Left hindlimb (tissue), 1 donor: ENCODE results near the gene DOP1A.
"Not testable (repeated sequence)": the region's sequence is repeated elsewhere in the genome, so short reads cannot be mapped to it uniquely, and the experiment has no call there.

ENCODE experiments used
- DNase-seq: peaks from one replicate; pipeline ENCODE4 v3.0.0-alpha.2; 2018

Gene DOP1A

GRCh38 chr6:83153883-83154521, 86.5 kb downstream of the DOP1A start:
- no peak for DNase-seq

DNA sequence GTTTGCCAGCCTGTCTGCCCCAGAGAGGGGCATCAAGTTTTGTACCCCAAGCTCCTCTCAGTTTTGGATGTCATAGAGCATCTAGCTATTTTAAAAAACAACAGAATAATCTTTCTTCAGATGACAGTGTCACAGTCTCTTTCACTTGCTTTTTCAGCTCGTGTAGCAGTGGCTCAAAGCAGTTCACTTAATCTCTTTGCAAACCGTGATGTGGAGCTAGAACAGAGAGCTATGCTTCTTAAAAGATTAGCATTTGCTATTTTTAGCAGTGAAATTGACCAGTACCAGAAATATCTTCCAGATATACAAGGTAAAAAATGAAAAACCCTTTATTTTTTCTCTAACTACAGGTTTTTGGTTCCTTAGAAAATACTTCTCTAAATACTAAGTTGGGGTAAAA, 88.3 kb downstream of the DOP1A start:
- DNase-seq, result no peak

- DNase-seq, result no peak
Measured at GRCh38 chr6:83160167-83160566, 92.7 kb downstream of the DOP1A start.

- no peak for DNase-seq
Measured at GRCh38 chr6:83167726-83168278, 100.3 kb downstream of the DOP1A start.

- no peak for DNase-seq
Measured at GRCh38 chr6:83168556-83168955, 101.1 kb downstream of the DOP1A start.

DNA sequence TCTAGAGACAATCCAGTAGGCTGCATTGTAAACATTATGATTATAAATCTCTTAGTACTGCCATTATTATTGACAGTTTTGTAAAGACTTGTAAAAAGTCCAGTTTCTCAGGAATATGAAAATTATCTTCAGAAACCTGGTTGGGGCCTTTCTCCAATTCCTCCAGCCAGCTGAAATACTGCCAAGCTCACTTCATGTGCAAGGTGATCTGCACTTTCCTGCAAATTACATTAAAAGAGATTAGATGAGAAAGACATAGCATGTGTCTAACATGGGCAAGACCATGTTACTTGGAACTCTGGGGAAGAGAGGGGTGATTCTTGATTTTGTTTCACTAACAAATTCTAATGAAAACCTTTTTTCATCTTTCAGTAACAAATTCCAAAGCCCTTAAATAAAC, 101.6 kb downstream of the DOP1A start:
- no peak for DNase-seq

DNA sequence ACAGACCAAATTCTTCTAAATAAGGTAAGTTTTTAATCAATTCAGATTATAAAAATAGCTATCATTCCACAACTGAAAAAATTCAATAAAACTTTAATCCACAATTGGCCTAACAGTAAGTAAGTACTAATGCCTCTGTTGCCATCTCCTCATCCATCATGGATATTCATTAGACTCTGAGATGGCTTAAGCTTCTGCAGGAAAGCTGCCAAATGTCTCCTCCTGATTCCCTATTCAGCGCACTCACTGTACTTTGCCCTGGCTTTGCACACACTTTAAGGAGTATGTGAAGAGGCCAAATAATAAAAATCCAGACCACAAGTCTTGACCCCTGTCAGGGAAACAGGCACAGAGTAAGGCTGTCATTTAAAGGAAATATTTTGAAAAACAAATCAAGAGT, 102.0 kb downstream of the DOP1A start:
- DNase-seq, result no peak

GRCh38 chr6:83176246-83176645, 108.8 kb downstream of the DOP1A start:
- DNase-seq, result no peak

GRCh38 chr6:83180426-83180950, 113.0 kb downstream of the DOP1A start:
- no peak for DNase-seq

DNA sequence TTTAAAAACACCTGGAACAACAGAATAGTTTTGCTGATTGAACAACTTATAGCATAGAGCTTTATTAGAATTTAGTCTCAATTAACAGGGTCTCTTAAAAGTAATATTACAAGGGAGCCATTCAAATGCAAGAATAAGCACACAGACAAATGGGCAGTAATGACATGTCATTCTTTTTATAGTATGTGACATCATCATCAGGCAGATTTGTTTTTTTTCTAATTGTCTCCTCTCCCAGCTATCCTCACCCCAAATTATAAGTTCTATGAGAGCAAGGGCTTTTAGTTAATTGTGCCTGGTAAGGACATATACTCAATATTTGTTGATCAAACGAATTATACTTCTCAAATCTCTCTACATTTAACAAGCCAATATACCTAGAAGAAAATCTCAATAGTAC, 114.6 kb downstream of the DOP1A start:
- no peak for DNase-seq

DNA sequence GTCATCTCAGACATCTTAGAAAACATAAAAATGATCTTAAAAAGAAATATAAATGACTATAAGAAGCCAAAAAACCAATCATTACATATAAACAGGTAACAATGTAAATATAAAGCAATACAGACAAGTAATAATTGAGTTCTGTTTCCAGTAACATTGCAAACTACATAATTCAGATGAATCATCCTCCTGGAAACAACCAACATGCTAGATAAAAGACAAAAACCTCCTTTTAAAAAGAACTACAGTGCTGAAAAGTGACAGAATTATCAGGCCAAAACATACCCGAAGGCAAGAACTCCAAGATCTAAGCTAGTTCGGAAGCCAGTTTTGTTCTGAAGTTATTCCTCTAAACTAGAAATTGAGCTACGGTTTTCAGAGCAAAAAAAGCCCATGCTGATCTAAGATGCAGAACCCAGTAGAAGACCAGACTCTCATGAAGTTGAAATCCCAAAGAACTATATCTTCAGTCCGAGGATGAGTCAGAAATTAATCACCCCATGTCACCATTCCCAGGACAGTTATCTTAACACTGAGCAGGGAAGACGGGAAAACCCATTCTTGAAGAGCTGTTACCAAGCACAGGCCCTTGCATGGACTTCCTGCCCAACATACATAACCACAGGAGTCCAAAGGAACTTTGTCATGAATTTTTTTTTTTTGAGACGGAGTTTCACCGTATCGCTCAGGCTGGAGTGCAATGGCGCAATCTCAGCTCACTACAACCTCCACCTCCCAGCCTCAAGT, 115.8 kb downstream of the DOP1A start:
- DNase-seq, result no peak

DNA sequence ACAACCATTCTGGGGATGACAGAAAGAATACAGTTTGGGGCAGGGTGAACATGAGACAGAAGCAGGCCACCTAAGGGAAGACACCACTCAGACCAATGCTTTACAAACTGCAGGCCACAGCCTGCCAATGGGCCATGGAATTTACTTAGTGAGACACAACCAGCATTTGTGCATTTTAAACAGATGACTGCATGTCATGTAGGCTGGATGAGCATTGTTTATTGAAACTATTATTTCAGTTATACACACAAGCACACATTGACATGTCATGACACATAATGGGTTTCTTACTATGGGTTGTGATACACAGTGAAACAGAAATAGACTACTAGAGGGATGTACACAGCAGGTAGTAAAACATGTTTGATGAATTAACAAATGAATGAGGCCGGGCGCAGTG, 117.6 kb downstream of the DOP1A start:
- DNase-seq, result no peak

GRCh38 chr6:83188501-83188900, 121.0 kb downstream of the DOP1A start:
- no peak for DNase-seq

- DNase-seq, result no peak
Measured at GRCh38 chr6:83190626-83191025, 123.2 kb downstream of the DOP1A start.

- not testable (repeated sequence) for DNase-seq
Measured at GRCh38 chr6:83191974-83192373, 124.5 kb downstream of the DOP1A start.

DNA sequence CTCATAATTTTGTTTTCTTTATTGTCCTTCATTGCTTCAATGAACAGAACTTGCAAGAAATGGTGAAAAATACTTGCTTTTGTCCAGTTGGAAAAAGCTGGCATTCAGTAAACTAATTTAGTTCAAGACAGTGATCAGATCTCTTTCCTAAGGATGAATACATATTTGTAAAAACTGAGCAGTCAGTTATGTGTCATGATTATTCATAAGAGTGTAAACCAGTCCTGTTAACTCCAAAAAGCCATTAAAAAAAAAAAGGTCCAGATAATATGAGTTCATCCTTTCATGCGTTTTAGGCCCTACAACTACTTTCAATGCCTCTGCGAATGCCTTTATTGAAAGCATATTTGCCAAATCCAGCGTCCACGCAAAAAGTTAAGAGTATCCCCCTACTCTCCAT, 125.0 kb downstream of the DOP1A start:
- DNase-seq, result no peak

- DNase-seq, result peak; percentile 93
Measured at GRCh38 chr6:83192871-83193746, 125.6 kb downstream of the DOP1A start, which contains the start of the genes PGM3 and RWDD2A. TSS of gene PGM3 (minus strand) at chr6:83193265. CDS start at chr6:83191012, 2,253 bp downstream. TSS of gene RWDD2A (plus strand) at chr6:83193357. CDS start at chr6:83194452, 1,095 bp downstream.

GRCh38 chr6:83193747-83194566, 126.5 kb downstream of the DOP1A start:
- peak; percentile 68 for DNase-seq

- DNase-seq, result no peak
Measured at GRCh38 chr6:83198486-83199172, 131.2 kb downstream of the DOP1A start.

DNA sequence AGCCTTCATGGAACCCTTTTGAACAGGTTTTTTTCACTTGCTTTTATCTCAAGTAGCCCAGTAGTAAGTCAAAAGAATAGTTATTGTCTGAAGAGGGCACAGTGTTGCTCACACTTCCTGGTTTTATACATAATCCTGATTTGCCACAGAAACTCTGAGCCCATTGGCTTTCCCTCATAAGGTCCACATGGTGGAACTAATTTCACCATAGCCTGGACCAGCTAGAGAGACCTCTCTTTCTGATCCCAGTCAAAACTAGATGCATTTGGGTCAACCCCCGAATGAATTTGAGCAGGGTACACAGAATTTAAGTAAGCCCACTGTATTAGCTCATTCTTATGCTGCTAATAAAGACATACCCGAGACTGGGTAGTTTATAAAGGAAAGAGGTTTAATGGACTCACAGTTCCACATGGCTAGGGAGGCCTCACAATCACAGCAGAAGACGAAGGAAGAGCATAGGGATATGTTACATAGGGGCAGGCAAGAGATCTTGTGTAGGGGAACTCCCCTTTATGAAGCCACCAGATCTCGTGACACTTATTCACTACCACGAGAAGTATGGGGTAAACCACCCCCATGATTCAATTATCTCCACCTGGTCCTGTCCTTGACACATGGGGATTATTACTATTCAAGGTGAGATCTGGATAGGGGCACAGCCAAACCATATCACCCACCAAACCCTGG, 131.8 kb downstream of the DOP1A start:
- DNase-seq, result no peak

DNA sequence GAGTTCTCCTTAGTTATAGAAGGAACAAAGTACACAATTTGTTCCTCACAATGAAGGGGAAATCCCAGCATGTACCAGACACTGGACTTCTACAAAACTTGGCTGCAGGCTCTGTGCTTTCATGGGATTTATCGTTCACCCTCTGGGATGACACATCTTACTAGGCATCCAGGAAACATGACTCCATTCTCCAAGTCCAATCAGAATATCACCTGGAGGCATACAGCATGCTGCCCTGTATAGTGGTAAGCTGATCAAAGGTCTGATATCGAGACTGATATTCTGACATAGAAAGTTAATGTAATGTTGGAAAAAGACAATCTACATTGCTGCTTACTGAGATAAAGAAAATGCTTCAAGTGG, 132.4 kb downstream of the DOP1A start:
- DNase-seq, result no peak
